ENCODE results near the gene RBM23. TPM values are rescaled to one million over a fixed set of nuclear protein-coding genes. Genes with fewer than 3 reads are reported as not detected.

RBM23 gene
- polyA plus RNA-seq, 1 donor from 2014 or later, result 83.7 TPM

- Histone ChIP-seq H4K20me1 (ENCODE audit: insufficient read depth) (no peaks in the 10 kb centered on the region), H3K36me3 (ENCODE audit: insufficient read depth, low read length) (no peaks in the 10 kb centered on the region), H3K9ac (ENCODE audit: low read length) (no peak overlapping the region)
Measured at GRCh38 chr14:22845103-22845394, 73.9 kb downstream of the RBM23 start.

GRCh38 chr14:22844221-22845102 is 74.5 kb downstream of the RBM23 start:
- no peaks in the 10 kb centered on the region for H3K79me2 ChIP-seq (replicated peaks; ENCODE audit: insufficient read depth, low read length)
- H4K20me1 ChIP-seq (ENCODE audit: insufficient read depth), result no peaks in the 10 kb centered on the region
- TF ChIP-seq SMC3 (conservative IDR thresholded peaks at IDR 0.05; ENCODE audit: poor library complexity), result no peak
- no peak for TF ChIP-seq EZH2 (IDR thresholded peaks at IDR 0.05; ENCODE audit: borderline replicate concordance, insufficient read depth, low read length, poor library complexity, severe bottlenecking)
- no peak for TF ChIP-seq REST (IDR thresholded peaks at IDR 0.05; ENCODE audit: borderline replicate concordance)
- no peak for TF ChIP-seq CTCF (IDR thresholded peaks at IDR 0.05; ENCODE audit: poor library complexity, severe bottlenecking)

More at GRCh38 chr14:22845103-22845394, 73.9 kb downstream of the RBM23 start:
- no peaks in the 10 kb centered on the region for H3F3A ChIP-seq (ENCODE audit: insufficient read depth, low read length, poor library complexity, severe bottlenecking)
- H3K27me3 ChIP-seq (ENCODE audit: insufficient read depth, low read depth, low read length), result no peaks in the 10 kb centered on the region
- TF ChIP-seq MXI1 (conservative IDR thresholded peaks at IDR 0.05; ENCODE audit: poor library complexity, severe bottlenecking), result no peak
- no peak for TF ChIP-seq RAD21 (conservative IDR thresholded peaks at IDR 0.05)
- no peak for TF ChIP-seq CTCF (IDR thresholded peaks at IDR 0.05; ENCODE audit: poor library complexity, severe bottlenecking)
- no peak for TF ChIP-seq EP300 (conservative IDR thresholded peaks at IDR 0.05; ENCODE audit: poor library complexity, severe bottlenecking)
- TF ChIP-seq SMC3 (conservative IDR thresholded peaks at IDR 0.05; ENCODE audit: poor library complexity), result no peak
- no peak for TF ChIP-seq REST (IDR thresholded peaks at IDR 0.05; ENCODE audit: borderline replicate concordance)
- TF ChIP-seq EZH2 (IDR thresholded peaks at IDR 0.05; ENCODE audit: borderline replicate concordance, insufficient read depth, low read length, poor library complexity, severe bottlenecking), result no peak
- no peak for TF ChIP-seq TAF1 (IDR thresholded peaks at IDR 0.05; ENCODE audit: low read depth)
- TF ChIP-seq POLR2AphosphoS5 (IDR thresholded peaks at IDR 0.05), result no peak
- H3K9me2 ChIP-seq (ENCODE audit: insufficient read depth, low read length), result no peaks in the 10 kb centered on the region
- H3K4me2 ChIP-seq (ENCODE audit: low read length), result no peak overlapping the region
- H3K27ac ChIP-seq (ENCODE audit: low read length), result no peak overlapping the region
- no peaks in the 10 kb centered on the region for H3K79me2 ChIP-seq (replicated peaks; ENCODE audit: insufficient read depth, low read length)
- no peaks in the 10 kb centered on the region for H3K9me3 ChIP-seq (ENCODE audit: low read length)
- no peak overlapping the region for H2AFZ ChIP-seq (ENCODE audit: low read depth, low read length)
- H3K4me3 ChIP-seq (ENCODE audit: low read length), result no peak overlapping the region

More at GRCh38 chr14:22844221-22845102, 74.5 kb downstream of the RBM23 start:
- Histone ChIP-seq H3K27me3 (ENCODE audit: insufficient read depth, low read depth, low read length) (no peaks in the 10 kb centered on the region), H3K9me3 (ENCODE audit: low read length) (no peaks in the 10 kb centered on the region), H3K9ac (ENCODE audit: low read length) (no peak overlapping the region), H2AFZ (ENCODE audit: low read depth, low read length) (no peak overlapping the region), H3K36me3 (ENCODE audit: insufficient read depth, low read length) (no peaks in the 10 kb centered on the region), H3K27ac (ENCODE audit: low read length) (no peak overlapping the region), H3K4me2 (ENCODE audit: low read length) (no peak overlapping the region), H3K9me2 (ENCODE audit: insufficient read depth, low read length) (no peaks in the 10 kb centered on the region), H3K4me3 (ENCODE audit: low read length) (no peak overlapping the region), H3F3A (ENCODE audit: insufficient read depth, low read length, poor library complexity, severe bottlenecking) (no peaks in the 10 kb centered on the region)
